ENCODE data around the gene GPR62. TPM values are rescaled to one million over a fixed set of nuclear protein-coding genes. Genes with fewer than 3 reads are reported as not detected.

GPR62 gene
- polyA plus RNA-seq, 1 of the 3 experiments (the other 2 are of a cell fraction) = 0.02 TPM

DNA sequence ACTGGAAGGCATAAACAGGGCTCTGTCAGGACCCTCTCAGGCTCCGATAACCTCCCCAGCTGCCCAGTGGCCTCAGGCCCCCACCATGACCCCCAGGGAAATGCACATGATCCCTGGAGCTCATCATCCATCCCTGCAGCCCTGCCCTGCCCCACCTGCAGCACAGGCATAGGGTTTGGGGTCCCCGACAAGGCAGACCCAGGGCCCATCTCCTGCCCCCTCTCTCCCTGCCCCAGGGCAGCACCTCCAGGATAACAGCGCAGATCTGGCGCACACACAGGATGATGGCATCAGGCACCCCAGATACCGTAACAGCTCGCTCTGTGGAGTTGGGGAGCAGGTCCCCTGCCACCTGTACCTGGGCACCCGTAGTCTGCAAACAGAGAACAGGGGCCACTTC, 4.5 kb downstream of the GPR62 start:
- no peak overlapping the region for H3K9ac ChIP-seq
- 0 out of 2 replicates have a peak, but pooled peaks cover 4% of the 10 kb centered on the region for H4K20me1 ChIP-seq (ENCODE audit: insufficient read depth)
- no peak for DNase-seq
- peaks cover 0 to 24% of the 10 kb centered on the region in 2 experiments; a peak in 1 of 4 replicates for H3K4me1 ChIP-seq (ENCODE audit: control insufficient read depth in 1 of 2, insufficient read depth in 2 of 2, low read depth in 1 of 2, low read length in 1 of 2)
- peaks cover 9% of the 10 kb centered on the region; the same call in 1 of the 2 replicates for H3K79me2 ChIP-seq (ENCODE audit: insufficient read depth)
- TF ChIP-seq, protein P1, sequence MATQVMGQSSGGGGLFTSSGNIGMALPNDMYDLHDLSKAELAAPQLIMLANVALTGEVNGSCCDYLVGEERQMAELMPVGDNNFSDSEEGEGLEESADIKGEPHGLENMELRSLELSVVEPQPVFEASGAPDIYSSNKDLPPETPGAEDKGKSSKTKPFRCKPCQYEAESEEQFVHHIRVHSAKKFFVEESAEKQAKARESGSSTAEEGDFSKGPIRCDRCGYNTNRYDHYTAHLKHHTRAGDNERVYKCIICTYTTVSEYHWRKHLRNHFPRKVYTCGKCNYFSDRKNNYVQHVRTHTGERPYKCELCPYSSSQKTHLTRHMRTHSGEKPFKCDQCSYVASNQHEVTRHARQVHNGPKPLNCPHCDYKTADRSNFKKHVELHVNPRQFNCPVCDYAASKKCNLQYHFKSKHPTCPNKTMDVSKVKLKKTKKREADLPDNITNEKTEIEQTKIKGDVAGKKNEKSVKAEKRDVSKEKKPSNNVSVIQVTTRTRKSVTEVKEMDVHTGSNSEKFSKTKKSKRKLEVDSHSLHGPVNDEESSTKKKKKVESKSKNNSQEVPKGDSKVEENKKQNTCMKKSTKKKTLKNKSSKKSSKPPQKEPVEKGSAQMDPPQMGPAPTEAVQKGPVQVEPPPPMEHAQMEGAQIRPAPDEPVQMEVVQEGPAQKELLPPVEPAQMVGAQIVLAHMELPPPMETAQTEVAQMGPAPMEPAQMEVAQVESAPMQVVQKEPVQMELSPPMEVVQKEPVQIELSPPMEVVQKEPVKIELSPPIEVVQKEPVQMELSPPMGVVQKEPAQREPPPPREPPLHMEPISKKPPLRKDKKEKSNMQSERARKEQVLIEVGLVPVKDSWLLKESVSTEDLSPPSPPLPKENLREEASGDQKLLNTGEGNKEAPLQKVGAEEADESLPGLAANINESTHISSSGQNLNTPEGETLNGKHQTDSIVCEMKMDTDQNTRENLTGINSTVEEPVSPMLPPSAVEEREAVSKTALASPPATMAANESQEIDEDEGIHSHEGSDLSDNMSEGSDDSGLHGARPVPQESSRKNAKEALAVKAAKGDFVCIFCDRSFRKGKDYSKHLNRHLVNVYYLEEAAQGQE (IDR thresholded peaks at IDR 0.05; ENCODE audit: low read depth, low read length) = no peak
- TF ChIP-seq RFX5 (IDR thresholded peaks at IDR 0.05; ENCODE audit: low read length) = no peak
- TF ChIP-seq NFIC (IDR thresholded peaks at IDR 0.05; ENCODE audit: borderline replicate concordance) = no peak
- TF ChIP-seq, protein P2, sequence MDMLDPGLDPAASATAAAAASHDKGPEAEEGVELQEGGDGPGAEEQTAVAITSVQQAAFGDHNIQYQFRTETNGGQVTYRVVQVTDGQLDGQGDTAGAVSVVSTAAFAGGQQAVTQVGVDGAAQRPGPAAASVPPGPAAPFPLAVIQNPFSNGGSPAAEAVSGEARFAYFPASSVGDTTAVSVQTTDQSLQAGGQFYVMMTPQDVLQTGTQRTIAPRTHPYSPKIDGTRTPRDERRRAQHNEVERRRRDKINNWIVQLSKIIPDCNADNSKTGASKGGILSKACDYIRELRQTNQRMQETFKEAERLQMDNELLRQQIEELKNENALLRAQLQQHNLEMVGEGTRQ (IDR thresholded peaks at IDR 0.05; ENCODE audit: borderline replicate concordance, low read depth, low read length) = no peak
- no peak for TF ChIP-seq TCF12 (IDR thresholded peaks at IDR 0.05)
- TF ChIP-seq RXRA (IDR thresholded peaks at IDR 0.05; ENCODE audit: borderline replicate concordance, low read depth) = no peak
- no peak for TF ChIP-seq JUND (IDR thresholded peaks at IDR 0.05)
- no peaks in the 10 kb centered on the region for H3K27me3 ChIP-seq (ENCODE audit: insufficient read depth)
- ChIA-PET POLR2A (no interaction called here), CTCF (interaction anchor here (1.0 to 10.7 kb wide), 2 partner anchors 10 to 14 kb away, joined by 4 to 84 read pairs; partner anchors contain the start of genes ABHD14A and ABHD14B)
- H3K4me2 ChIP-seq = no peak overlapping the region
- peaks cover 5 to 42% of the 10 kb centered on the region in 2 experiments for H3K36me3 ChIP-seq (replicated peaks in 1 of 2; ENCODE audit: control insufficient read depth in 1 of 2, insufficient read depth in 2 of 2, low read length in 1 of 2)
- no peaks in the 10 kb centered on the region for H3F3A ChIP-seq (replicated peaks; ENCODE audit: insufficient read depth)
- no peaks in the 10 kb centered on the region for H3K9me3 ChIP-seq
- no peak overlapping the region for H2AFZ ChIP-seq (ENCODE audit: low read depth)
- H3K4me3 ChIP-seq (ENCODE audit: low read depth in 2 of 2, low read length in 1 of 2) = no peak overlapping the region
- H3K27ac ChIP-seq (ENCODE audit: low read depth in 2 of 2, low read length in 1 of 2) = no peak overlapping the region
- 97% methylated on average over 5 of the region's 7 CpGs for WGBS (ENCODE audit: low lambda C conversion rate)
- H3K9me2 ChIP-seq = no peaks in the 10 kb centered on the region

- no peak overlapping the region for H3K27ac ChIP-seq (ENCODE audit: low read depth in 2 of 2, low read length in 1 of 2)
- no peaks in the 10 kb centered on the region for H3K9me2 ChIP-seq
- H3K9me3 ChIP-seq = no peaks in the 10 kb centered on the region
- 0 out of 2 replicates have a peak, but pooled peaks cover 4% of the 10 kb centered on the region for H4K20me1 ChIP-seq (ENCODE audit: insufficient read depth)
- ChIA-PET POLR2A (no interaction called here), CTCF (interaction anchor here (10.7 kb wide), 1 partner anchor 14 kb away, joined by 84 read pairs; the partner anchor contains the start of genes ABHD14A and ABHD14B)
- no peaks in the 10 kb centered on the region for H3K27me3 ChIP-seq (ENCODE audit: insufficient read depth)
- peaks cover 2 to 32% of the 10 kb centered on the region in 2 experiments; a peak in 1 of 4 replicates for H3K4me1 ChIP-seq (ENCODE audit: control insufficient read depth in 1 of 2, insufficient read depth in 2 of 2, low read depth in 1 of 2, low read length in 1 of 2)
- no peak overlapping the region for H2AFZ ChIP-seq (ENCODE audit: low read depth)
- DNase-seq = no peak
- peaks cover 5 to 42% of the 10 kb centered on the region in 2 experiments for H3K36me3 ChIP-seq (replicated peaks in 1 of 2; ENCODE audit: control insufficient read depth in 1 of 2, insufficient read depth in 2 of 2, low read length in 1 of 2)
- H3K4me2 ChIP-seq = no peak overlapping the region
- WGBS (ENCODE audit: low lambda C conversion rate) = 91% methylated on average over 10 of the region's 10 CpGs
- H3F3A ChIP-seq (replicated peaks; ENCODE audit: insufficient read depth) = no peaks in the 10 kb centered on the region
- no peak overlapping the region for H3K9ac ChIP-seq
- H3K4me3 ChIP-seq (ENCODE audit: low read depth in 2 of 2, low read length in 1 of 2) = no peak overlapping the region
- peaks cover 16% of the 10 kb centered on the region; the same call in 1 of the 2 replicates for H3K79me2 ChIP-seq (ENCODE audit: insufficient read depth)
- TF ChIP-seq ELF1 (IDR thresholded peaks at IDR 0.05) (no peak), TEAD4 (IDR thresholded peaks at IDR 0.05; ENCODE audit: borderline replicate concordance, insufficient read depth) (no peak), FOXJ3 (CRISPR knock-in tag; IDR thresholded peaks at IDR 0.05) (no peak), EP300 (IDR thresholded peaks at IDR 0.05; ENCODE audit: borderline replicate concordance in 1 of 2, low read depth in 1 of 2, low read length in 1 of 2) (no peak), TAF1 (IDR thresholded peaks at IDR 0.05; ENCODE audit: borderline replicate concordance, low read depth, low read length) (no peak), RXRA (IDR thresholded peaks at IDR 0.05; ENCODE audit: borderline replicate concordance, low read depth) (no peak), RCOR1 (IDR thresholded peaks at IDR 0.05; ENCODE audit: low read length) (no peak), NRF1 (IDR thresholded peaks at IDR 0.05; ENCODE audit: low read depth, low read length) (no peak)
- TF ChIP-seq, protein P1 (IDR thresholded peaks at IDR 0.05; ENCODE audit: low read depth, low read length) = no peak
- TF ChIP-seq, protein P3, sequence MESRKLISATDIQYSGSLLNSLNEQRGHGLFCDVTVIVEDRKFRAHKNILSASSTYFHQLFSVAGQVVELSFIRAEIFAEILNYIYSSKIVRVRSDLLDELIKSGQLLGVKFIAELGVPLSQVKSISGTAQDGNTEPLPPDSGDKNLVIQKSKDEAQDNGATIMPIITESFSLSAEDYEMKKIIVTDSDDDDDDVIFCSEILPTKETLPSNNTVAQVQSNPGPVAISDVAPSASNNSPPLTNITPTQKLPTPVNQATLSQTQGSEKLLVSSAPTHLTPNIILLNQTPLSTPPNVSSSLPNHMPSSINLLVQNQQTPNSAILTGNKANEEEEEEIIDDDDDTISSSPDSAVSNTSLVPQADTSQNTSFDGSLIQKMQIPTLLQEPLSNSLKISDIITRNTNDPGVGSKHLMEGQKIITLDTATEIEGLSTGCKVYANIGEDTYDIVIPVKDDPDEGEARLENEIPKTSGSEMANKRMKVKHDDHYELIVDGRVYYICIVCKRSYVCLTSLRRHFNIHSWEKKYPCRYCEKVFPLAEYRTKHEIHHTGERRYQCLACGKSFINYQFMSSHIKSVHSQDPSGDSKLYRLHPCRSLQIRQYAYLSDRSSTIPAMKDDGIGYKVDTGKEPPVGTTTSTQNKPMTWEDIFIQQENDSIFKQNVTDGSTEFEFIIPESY (IDR thresholded peaks at IDR 0.05; ENCODE audit: borderline replicate concordance, low read depth) = no peak
- TF ChIP-seq, protein P2 (IDR thresholded peaks at IDR 0.05; ENCODE audit: borderline replicate concordance, low read depth, low read length) = no peak
These were observed 5.2 kb downstream of the GPR62 start for GRCh38 chr3:51960386-51960785.
